NB4 (cell line): ENCODE results near the gene APOA4.

ENCODE experiments used
- DNase-seq: peaks from one replicate; pipeline ENCODE4 v3.0.0; 2010; ENCODE audit warnings: low read depth
- H3K4me3 ChIP-seq: one replicate; pipeline ENCODE4 v1.5.1; 2011; ENCODE audit warnings: mild to moderate bottlenecking, low read depth, low read length, moderate library complexity
- MYC ChIP-seq: IDR thresholded peaks from 2 replicates; pipeline ENCODE4 v1.6.1; 2011; ENCODE audit warnings: low read depth, low read length
- POLR2A ChIP-seq: IDR thresholded peaks from 2 replicates; pipeline ENCODE4 v1.6.1; 2011; ENCODE audit warnings: mild to moderate bottlenecking; ENCODE audit not compliant: insufficient read length; ENCODE audit errors: extremely low read depth
- TF ChIP-seq, protein P1 (sequence below): IDR thresholded peaks from 2 replicates; pipeline ENCODE4 v1.6.1; 2011; ENCODE audit warnings: low read depth, low read length
- TF ChIP-seq, protein P2 (sequence below): IDR thresholded peaks from one replicate; pipeline ENCODE4 v1.5.1; 2012; ENCODE audit warnings: low read depth, low read length

The APOA4 gene

GRCh38 chr11:116840224-116840745 lies 17.2 kb upstream of the APOA4 start:
- DNase-seq: peak; percentile 73

GRCh38 chr11:116838321-116839084 lies 15.4 kb upstream of the APOA4 start:
- TF ChIP-seq, protein P1, sequence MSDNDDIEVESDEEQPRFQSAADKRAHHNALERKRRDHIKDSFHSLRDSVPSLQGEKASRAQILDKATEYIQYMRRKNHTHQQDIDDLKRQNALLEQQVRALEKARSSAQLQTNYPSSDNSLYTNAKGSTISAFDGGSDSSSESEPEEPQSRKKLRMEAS: no peak
- TF ChIP-seq POLR2A (no peak), MYC (no peak)
- TF ChIP-seq, protein P2, sequence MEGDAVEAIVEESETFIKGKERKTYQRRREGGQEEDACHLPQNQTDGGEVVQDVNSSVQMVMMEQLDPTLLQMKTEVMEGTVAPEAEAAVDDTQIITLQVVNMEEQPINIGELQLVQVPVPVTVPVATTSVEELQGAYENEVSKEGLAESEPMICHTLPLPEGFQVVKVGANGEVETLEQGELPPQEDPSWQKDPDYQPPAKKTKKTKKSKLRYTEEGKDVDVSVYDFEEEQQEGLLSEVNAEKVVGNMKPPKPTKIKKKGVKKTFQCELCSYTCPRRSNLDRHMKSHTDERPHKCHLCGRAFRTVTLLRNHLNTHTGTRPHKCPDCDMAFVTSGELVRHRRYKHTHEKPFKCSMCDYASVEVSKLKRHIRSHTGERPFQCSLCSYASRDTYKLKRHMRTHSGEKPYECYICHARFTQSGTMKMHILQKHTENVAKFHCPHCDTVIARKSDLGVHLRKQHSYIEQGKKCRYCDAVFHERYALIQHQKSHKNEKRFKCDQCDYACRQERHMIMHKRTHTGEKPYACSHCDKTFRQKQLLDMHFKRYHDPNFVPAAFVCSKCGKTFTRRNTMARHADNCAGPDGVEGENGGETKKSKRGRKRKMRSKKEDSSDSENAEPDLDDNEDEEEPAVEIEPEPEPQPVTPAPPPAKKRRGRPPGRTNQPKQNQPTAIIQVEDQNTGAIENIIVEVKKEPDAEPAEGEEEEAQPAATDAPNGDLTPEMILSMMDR: no peak
- H3K4me3 ChIP-seq: no peak overlapping the region
- DNase-seq: no peak

More at GRCh38 chr11:116840224-116840745, 17.2 kb upstream of the APOA4 start:
- no peak overlapping the region for H3K4me3 ChIP-seq
- TF ChIP-seq POLR2A (no peak), MYC (no peak)
- TF ChIP-seq, protein P2: peak; percentile 50

- no peak for DNase-seq
- H3K4me3 ChIP-seq: no peak within 1 kb of the TSS
- TF ChIP-seq POLR2A (no peak), MYC (no peak)
- TF ChIP-seq, protein P1: no peak
- TF ChIP-seq, protein P2: no peak
These were observed 14.4 kb upstream of the APOA4 start, which contains the start of gene APOA1 for GRCh38 chr11:116837231-116838091. Gene APOA1, minus strand, starts transcription at chr11:116837622. Its CDS starts 235 bp downstream, at chr11:116837387.

- DNase-seq: no peak
- no peak overlapping the region for H3K4me3 ChIP-seq
- TF ChIP-seq POLR2A: no peak
- no peak for TF ChIP-seq MYC
- TF ChIP-seq, protein P2: no peak
- TF ChIP-seq, protein P1: no peak
These were observed 13.5 kb upstream of the APOA4 start for GRCh38 chr11:116836632-116836991.

- DNase-seq: peak; percentile 99
- peak overlapping the region; percentile 85 for H3K4me3 ChIP-seq
- TF ChIP-seq POLR2A (peak; percentile 96), MYC (peak; percentile 95)
- TF ChIP-seq, protein P1: peak; percentile 93
- TF ChIP-seq, protein P2: peak; percentile 84
These were observed 12.9 kb upstream of the APOA4 start for GRCh38 chr11:116835791-116836631.
